Prostate gland (tissue), 2 donors: ENCODE results near the gene RBBP8.

ENCODE experiments used
- POLR2A ChIP-seq: fragments of 450-650 bp; IDR thresholded peaks from one replicate; pipeline ENCODE4 v1.6.1; 2016; ENCODE audit warnings: antibody characterized with exemption, mild to moderate bottlenecking
- POLR2AphosphoS5 ChIP-seq: sonication (generic); formaldehyde crosslinking; IDR thresholded peaks from one replicate; pipeline ENCODE4 v1.6.1; 2017; ENCODE audit warnings: antibody characterized with exemption
- TF ChIP-seq, protein P1 (sequence below), 4 experiments: fragments of 200-600 bp in 2 of 4; fragments of 450-650 bp in 2 of 4; sonication (generic) in 2 of 4; IDR thresholded peaks; 1 replicate in 3 of 4; 2 replicates in 1 of 4; pipeline ENCODE4 v1.5.1; 2016 to 2019; ENCODE audit warnings: antibody characterized with exemption in 4 of 4, mild to moderate bottlenecking in 2 of 4, moderate library complexity in 2 of 4

DNA sequence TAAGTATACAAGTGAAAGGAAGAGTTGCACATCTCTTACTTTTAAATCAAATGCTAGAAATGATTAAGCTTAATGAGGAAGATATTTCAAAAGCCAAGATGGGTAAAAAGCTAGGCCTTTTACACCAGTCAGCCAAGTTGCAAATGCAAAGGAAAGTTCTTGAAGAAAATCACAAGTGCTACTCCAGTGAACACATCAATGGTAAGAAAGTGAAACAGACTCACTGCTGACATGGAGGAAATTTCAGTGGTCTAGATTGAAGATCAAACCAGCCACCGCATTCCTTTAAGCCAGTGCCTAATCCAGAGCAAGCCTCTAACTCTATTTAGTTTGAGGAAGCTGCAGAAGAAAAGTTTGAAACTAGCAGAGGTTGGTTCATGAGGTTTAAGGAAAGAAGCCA, 79.1 kb downstream of the RBBP8 start:
- TF ChIP-seq, protein P1, sequence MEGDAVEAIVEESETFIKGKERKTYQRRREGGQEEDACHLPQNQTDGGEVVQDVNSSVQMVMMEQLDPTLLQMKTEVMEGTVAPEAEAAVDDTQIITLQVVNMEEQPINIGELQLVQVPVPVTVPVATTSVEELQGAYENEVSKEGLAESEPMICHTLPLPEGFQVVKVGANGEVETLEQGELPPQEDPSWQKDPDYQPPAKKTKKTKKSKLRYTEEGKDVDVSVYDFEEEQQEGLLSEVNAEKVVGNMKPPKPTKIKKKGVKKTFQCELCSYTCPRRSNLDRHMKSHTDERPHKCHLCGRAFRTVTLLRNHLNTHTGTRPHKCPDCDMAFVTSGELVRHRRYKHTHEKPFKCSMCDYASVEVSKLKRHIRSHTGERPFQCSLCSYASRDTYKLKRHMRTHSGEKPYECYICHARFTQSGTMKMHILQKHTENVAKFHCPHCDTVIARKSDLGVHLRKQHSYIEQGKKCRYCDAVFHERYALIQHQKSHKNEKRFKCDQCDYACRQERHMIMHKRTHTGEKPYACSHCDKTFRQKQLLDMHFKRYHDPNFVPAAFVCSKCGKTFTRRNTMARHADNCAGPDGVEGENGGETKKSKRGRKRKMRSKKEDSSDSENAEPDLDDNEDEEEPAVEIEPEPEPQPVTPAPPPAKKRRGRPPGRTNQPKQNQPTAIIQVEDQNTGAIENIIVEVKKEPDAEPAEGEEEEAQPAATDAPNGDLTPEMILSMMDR (IDR thresholded peaks at IDR 0.05), result no peak
- no peak for TF ChIP-seq POLR2AphosphoS5
- no peak for TF ChIP-seq POLR2A
